Astrocyte of the cerebellum (primary cell): ENCODE data around the gene PPP1R13L.

Experiments
- DNase-seq: peaks from one replicate; pipeline ENCODE4 v3.0.0-alpha.2; 2011; ENCODE audit warnings: low read depth
- H3K4me3 ChIP-seq: 2 replicates; pipeline ENCODE4 v1.5.1; 2011; ENCODE audit warnings: mild to moderate bottlenecking, low read depth, low read length, moderate library complexity
- in situ Hi-C: cut with HindIII; loops from 2 replicates; pipeline ENCODE4 v1.10.0; 2017; ENCODE audit warnings: low sequenced_read_pairs
- TF ChIP-seq, protein P1 (sequence below): IDR thresholded peaks from 2 replicates; pipeline ENCODE4 v1.5.1; 2012; ENCODE audit warnings: low read length, low read depth, moderate library complexity, mild to moderate bottlenecking; ENCODE audit errors: missing control alignments

The PPP1R13L gene

GRCh38 chr19:45448425-45448756, 43.5 kb upstream of the PPP1R13L start:
- no peak overlapping the region for H3K4me3 ChIP-seq
- no peak for DNase-seq
- TF ChIP-seq, protein P1, sequence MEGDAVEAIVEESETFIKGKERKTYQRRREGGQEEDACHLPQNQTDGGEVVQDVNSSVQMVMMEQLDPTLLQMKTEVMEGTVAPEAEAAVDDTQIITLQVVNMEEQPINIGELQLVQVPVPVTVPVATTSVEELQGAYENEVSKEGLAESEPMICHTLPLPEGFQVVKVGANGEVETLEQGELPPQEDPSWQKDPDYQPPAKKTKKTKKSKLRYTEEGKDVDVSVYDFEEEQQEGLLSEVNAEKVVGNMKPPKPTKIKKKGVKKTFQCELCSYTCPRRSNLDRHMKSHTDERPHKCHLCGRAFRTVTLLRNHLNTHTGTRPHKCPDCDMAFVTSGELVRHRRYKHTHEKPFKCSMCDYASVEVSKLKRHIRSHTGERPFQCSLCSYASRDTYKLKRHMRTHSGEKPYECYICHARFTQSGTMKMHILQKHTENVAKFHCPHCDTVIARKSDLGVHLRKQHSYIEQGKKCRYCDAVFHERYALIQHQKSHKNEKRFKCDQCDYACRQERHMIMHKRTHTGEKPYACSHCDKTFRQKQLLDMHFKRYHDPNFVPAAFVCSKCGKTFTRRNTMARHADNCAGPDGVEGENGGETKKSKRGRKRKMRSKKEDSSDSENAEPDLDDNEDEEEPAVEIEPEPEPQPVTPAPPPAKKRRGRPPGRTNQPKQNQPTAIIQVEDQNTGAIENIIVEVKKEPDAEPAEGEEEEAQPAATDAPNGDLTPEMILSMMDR, result no peak
- in situ Hi-C loops, result no loop called here

GRCh38 chr19:45446944-45447343, 42.1 kb upstream of the PPP1R13L start:
- TF ChIP-seq, protein P1, result no peak
- no peak for DNase-seq
- H3K4me3 ChIP-seq, result no peak overlapping the region
- in situ Hi-C loops, result no loop called here

- no peak overlapping the region for H3K4me3 ChIP-seq
- in situ Hi-C loops, result no loop called here
- TF ChIP-seq, protein P1, result peak; percentile 41
- no peak for DNase-seq
These were observed 41.4 kb upstream of the PPP1R13L start for GRCh38 chr19:45446295-45446694.

- TF ChIP-seq, protein P1, result no peak
- H3K4me3 ChIP-seq, result no peak overlapping the region
- DNase-seq, result no peak
- in situ Hi-C loops, result no loop called here
These were observed 40.3 kb upstream of the PPP1R13L start for GRCh38 chr19:45445139-45445538.

DNA sequence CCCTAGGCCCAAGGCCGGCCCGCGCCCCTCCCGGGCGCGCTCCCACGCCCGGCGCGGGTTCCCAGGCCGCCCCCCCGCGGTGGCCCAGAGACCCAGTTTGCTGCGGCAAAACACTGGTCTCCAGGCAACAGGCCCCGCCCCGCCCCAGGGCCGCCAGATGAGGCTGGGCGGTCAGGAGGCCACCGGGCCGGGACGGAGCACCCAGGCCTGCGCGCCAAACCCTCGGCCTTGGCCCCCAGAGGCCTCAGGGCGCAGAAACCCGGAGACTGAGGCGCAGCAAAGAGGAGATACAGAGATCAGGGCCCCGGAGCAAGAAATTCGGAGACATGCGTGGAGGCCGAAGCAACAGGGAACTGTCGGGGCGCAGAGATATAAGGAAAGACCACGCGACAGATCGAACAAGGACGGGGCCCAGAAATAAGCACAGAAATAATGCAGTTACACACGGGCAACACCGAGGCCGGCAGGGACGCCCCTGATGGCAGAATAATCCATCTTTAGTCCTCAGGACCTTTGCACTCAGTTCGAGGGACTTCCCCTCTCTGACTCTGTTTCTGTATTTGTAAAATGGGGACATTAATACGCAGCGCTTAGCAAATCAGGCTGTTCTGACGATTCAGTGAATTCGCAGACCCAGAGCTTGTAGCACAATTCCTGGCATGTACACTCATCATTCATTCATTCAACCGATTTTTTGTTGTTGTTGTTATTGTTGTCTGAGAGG, 39.6 kb upstream of the PPP1R13L start:
- TF ChIP-seq, protein P1, result no peak

DNA sequence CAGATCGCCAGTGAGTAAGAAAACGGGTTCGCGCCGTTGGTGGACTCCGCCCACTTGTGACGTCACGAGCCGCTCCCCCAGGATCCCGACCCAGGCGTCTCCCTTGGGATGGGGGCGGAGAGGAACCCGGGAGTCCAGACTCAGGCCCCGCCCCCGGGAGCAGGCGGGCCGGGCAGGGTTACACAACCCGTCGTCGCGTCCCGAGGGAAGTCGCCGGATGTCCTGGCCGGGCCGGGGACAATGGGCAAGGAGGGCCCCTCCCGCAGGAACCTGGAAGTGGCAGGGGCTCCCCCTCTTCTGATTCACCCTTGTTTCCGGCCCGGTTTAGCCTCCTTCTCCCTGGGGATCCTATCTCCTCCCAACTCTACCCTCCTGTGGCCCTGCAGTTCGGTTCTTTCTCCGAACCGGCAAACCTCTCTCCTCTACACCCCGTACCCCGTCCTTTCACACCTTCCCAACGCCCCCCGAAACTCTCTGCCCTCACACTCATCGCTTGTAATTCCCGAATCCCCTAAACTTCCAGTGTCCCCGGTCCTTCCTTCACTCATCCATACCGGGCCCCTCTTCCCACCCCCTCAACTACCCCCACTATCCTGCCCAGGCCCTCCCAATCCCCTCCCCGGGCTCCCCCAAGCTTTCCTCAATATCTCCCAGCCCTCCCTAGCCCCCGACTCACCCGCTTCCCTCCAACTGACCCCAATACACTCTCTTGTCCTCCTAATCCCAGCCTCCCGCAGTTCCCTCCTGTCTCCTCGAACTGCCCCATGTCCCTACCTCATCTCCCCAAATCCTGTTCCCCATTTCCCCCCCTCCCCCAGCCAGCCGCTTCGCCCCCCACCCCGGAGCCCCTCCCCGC, 38.8 kb upstream of the PPP1R13L start:
- in situ Hi-C loops, result no loop called here
- TF ChIP-seq, protein P1, result no peak
- peak overlapping the region; percentile 45 for H3K4me3 ChIP-seq
- peak; percentile 56 for DNase-seq

More for the DNA sequence above, 39.6 kb upstream of the PPP1R13L start:
- H3K4me3 ChIP-seq, result peak overlapping the region; percentile 2
- DNase-seq, result no peak
- in situ Hi-C loops, result no loop called here
